Nephron progenitor cell (in vitro differentiated cells): ENCODE measurements around the gene FN1.
A peak's percentile ranks its signal among the peaks of the same experiment; 100 is the strongest.
"Not testable (repeated sequence)": the region's sequence is repeated elsewhere in the genome, so short reads cannot be mapped to it uniquely, and the experiment has no call there.

Source experiments
- DNase-seq: peaks from one replicate; pipeline ENCODE4 v3.0.0; 2021
- H3K27ac Mint-ChIP-seq: 2 replicates; pipeline ENCODE4 v1.8.0; 2021; ENCODE audit warnings: mild to moderate bottlenecking, moderate library complexity, mixed read lengths
- H3K27me3 Mint-ChIP-seq: 2 replicates; pipeline ENCODE4 v1.8.0; 2021; ENCODE audit warnings: mild to moderate bottlenecking, low read depth, mixed read lengths; ENCODE audit not compliant: poor library complexity
- H3K36me3 Mint-ChIP-seq: 2 replicates; pipeline ENCODE4 v1.8.0; 2021; ENCODE audit warnings: low read depth, mixed read lengths
- H3K4me1 Mint-ChIP-seq: 2 replicates; pipeline ENCODE4 v1.8.0; 2021; ENCODE audit warnings: mixed read lengths
- H3K4me3 Mint-ChIP-seq: 2 replicates; pipeline ENCODE4 v1.8.0; 2021; ENCODE audit warnings: mild to moderate bottlenecking, moderate library complexity, mixed read lengths
- H3K9me3 Mint-ChIP-seq: 2 replicates; pipeline ENCODE4 v1.8.0; 2021; ENCODE audit warnings: mild to moderate bottlenecking, moderate library complexity, mixed read lengths
- CTCF ChIP-seq: fragments of 200-600 bp; sonication (generic); IDR thresholded peaks from 2 replicates; pipeline ENCODE4 v1.5.0; 2021; ENCODE audit warnings: antibody characterized with exemption

The FN1 gene

GRCh38 chr2:215409331-215410127, 26.3 kb downstream of the FN1 start:
- no peak for DNase-seq
- H3K4me1 Mint-ChIP-seq: no peaks in the 10 kb centered on the region
- no peaks in the 10 kb centered on the region for H3K9me3 Mint-ChIP-seq
- peak overlapping the region; percentile 19 for H3K27ac Mint-ChIP-seq
- peaks cover 86% of the 10 kb centered on the region for H3K36me3 Mint-ChIP-seq
- no peaks in the 10 kb centered on the region for H3K27me3 Mint-ChIP-seq
- TF ChIP-seq CTCF: no peak
- H3K4me3 Mint-ChIP-seq: no peak overlapping the region

GRCh38 chr2:215408441-215408840, 27.4 kb downstream of the FN1 start:
- H3K27me3 Mint-ChIP-seq, H3K27ac Mint-ChIP-seq, H3K4me1 Mint-ChIP-seq, H3K9me3 Mint-ChIP-seq, DNase-seq, H3K4me3 Mint-ChIP-seq: not testable (repeated sequence)
- H3K36me3 Mint-ChIP-seq: peaks cover 82% of the 10 kb centered on the region

GRCh38 chr2:215407590-215408264, 28.1 kb downstream of the FN1 start:
- no peak for TF ChIP-seq CTCF
- Mint-ChIP-seq H3K36me3 (peaks cover 81% of the 10 kb centered on the region), H3K27me3 (no peaks in the 10 kb centered on the region), H3K9me3 (no peaks in the 10 kb centered on the region), H3K4me3 (no peak overlapping the region), H3K4me1 (no peaks in the 10 kb centered on the region), H3K27ac (peak overlapping the region; percentile 68)
- no peak for DNase-seq

GRCh38 chr2:215407061-215407460, 28.8 kb downstream of the FN1 start:
- H3K36me3 Mint-ChIP-seq: peaks cover 76% of the 10 kb centered on the region
- no peak for DNase-seq
- no peak overlapping the region for H3K4me3 Mint-ChIP-seq
- H3K4me1 Mint-ChIP-seq: no peaks in the 10 kb centered on the region
- no peak overlapping the region for H3K27ac Mint-ChIP-seq
- no peak for TF ChIP-seq CTCF
- H3K27me3 Mint-ChIP-seq: no peaks in the 10 kb centered on the region
- H3K9me3 Mint-ChIP-seq: no peaks in the 10 kb centered on the region

GRCh38 chr2:215405722-215406581, 29.9 kb downstream of the FN1 start:
- Mint-ChIP-seq H3K9me3 (no peaks in the 10 kb centered on the region), H3K4me1 (no peaks in the 10 kb centered on the region), H3K27ac (no peak overlapping the region), H3K36me3 (peaks cover 78% of the 10 kb centered on the region), H3K27me3 (no peaks in the 10 kb centered on the region), H3K4me3 (no peak overlapping the region)
- no peak for TF ChIP-seq CTCF
- DNase-seq: no peak
